Pancreas (tissue), 10 donors: ENCODE data around the gene PAPPA2. TPM values are rescaled to one million over a fixed set of nuclear protein-coding genes. Genes with fewer than 3 reads are reported as not detected.

Experiments
- ATAC-seq, 4 donors: fragments of 200-7000 bp; cut with Tn5 transposase; one replicate each; pipeline versions ENCODE4 v1.8.0 to v1.9.1; 2020; ENCODE audit warnings: mild to moderate bottlenecking in 4 of 4, moderate library complexity in 4 of 4
- DNase-seq, 6 donors: peaks; one replicate each; pipeline ENCODE4 v3.0.0-alpha.2; 2020
- FAIRE-seq: peaks from 2 replicates; lab custom pipeline; 2012; peaks lifted over from hg19 to GRCh38; lab: Jason Lieb, UNC
- H3K27ac ChIP-seq, 4 donors: fragments of 200-600 bp; sonication (generic); 1 replicate in 3 of 4; 2 replicates in 1 of 4; pipeline versions ENCODE4 v1.5.0 to v1.8.0; 2020
- H3K27me3 ChIP-seq, 4 donors: fragments of 200-600 bp; one replicate each; pipeline ENCODE4 v1.8.0; 2021
- H3K36me3 ChIP-seq, 3 donors: fragments of 200-600 bp; sonication (generic) in 1 of 3; one replicate each; pipeline versions ENCODE4 v1.5.0 to v1.8.0; 2020 to 2021
- H3K4me1 ChIP-seq, 3 donors: fragments of 200-600 bp; one replicate each; pipeline ENCODE4 v1.8.0; 2021
- H3K4me3 ChIP-seq, 4 donors: fragments of 200-600 bp; sonication (generic) in 2 of 4; one replicate each; pipeline versions ENCODE4 v1.5.0 to v1.8.0; 2020 to 2021
- H3K9me3 ChIP-seq, 4 donors: fragments of 200-600 bp; one replicate each; pipeline ENCODE4 v1.8.0; 2021
- CTCF ChIP-seq, 4 donors: fragments of 200-600 bp; sonication (generic) in 3 of 4; IDR thresholded peaks; one replicate each; pipeline versions ENCODE4 v1.5.0 to v1.8.0; 2021; ENCODE audit warnings: antibody characterized with exemption in 4 of 4
- WGBS, 2 donors: extraction: QIAGEN DNeasy Blood & Tissue Kit; methylation state at CpG; one replicate each; pipeline ENCODE4 v1.1.7; 2013; 5-methylcytosine and 5-hydroxymethylcytosine counted together
- intact Hi-C, 3 donors: fragments of 100-400 bp; cut with DNase I; formaldehyde crosslinking; loops; one replicate each; pipeline versions ENCODE4 v1.11.1 to v1.14.2; 2022
- polyA plus RNA-seq, 2 donors: library from polyadenylated mRNA; stranded (reverse); fragments of 200-250 nt; gene quantifications; one replicate each; pipeline ENCODE4 v1.2.3, GENCODE V29; 2013
- total RNA-seq, 6 donors: library from RNA; stranded (reverse); fragmentation: NEBNext Ultra II Directional in 4 of 6; extraction: Animal tissue kit (Norgen Biotek cat#: 25700) in 4 of 6; gene quantifications; one replicate each; pipeline versions ENCODE4 v1.2.1 to v1.2.4, GENCODE V29; 2021 to 2023
- donor health status: healthy with polysubstance abuse.
- donor health status: DM: no; HTN: no; CAD: no; lungs with moderate emphysema.
- donor health status: DM: no; HTN: no; CAD: no.
- donor health status: control.
- donor health status: control.
- donor health status: Bipolar disorder and iron deficiency.
- donor health status: DM: yes; HTN: yes; CAD: no.
- donor health status: DM: no; HTN: no; CAD: no.
- donor health status: DM: no; HTN: no; CAD: no.
- donor health status: DM: yes; HTN: yes; CAD: no.

Gene PAPPA2
- total and polyA plus RNA-seq, 8 donors: 0.51 to 6.9 (median 2.0) TPM

- WGBS, 2 donors: 43 to 50% methylated on average over 1 of the region's 1 CpG
- FAIRE-seq (no peak), ATAC-seq (no peak), DNase-seq (no peak)
- intact Hi-C loops: no loop called here
- H3K4me1 ChIP-seq: no peaks in the 10 kb centered on the region
- H3K4me3 ChIP-seq: no peak overlapping the region
- no peaks in the 10 kb centered on the region for H3K36me3 ChIP-seq
- no peaks in the 10 kb centered on the region for H3K9me3 ChIP-seq
- H3K27ac ChIP-seq: no peak overlapping the region
- TF ChIP-seq CTCF (IDR thresholded peaks at IDR 0.05): no peak
- no peaks in the 10 kb centered on the region for H3K27me3 ChIP-seq
These were observed 36.7 kb downstream of the PAPPA2 start for GRCh38 chr1:176499671-176500070.

DNA sequence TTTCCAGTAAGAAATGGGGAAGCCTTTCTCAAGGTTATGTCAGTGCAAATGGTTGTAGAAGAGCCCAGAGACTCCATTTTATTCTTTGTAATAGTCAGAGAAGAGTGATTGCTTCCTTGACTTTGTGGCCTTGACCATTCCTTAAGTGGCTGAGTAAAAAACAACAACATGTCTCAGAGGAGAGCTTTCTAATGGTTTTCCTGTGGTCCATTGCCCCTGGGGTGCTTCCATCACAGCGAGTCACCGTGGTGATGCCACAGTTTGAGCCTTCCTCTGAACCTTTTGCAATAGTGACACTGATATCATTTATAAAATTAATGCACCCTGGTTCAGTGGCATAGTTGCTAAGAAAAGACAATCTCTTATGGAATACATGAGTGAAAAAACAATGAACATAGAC, 38.6 kb downstream of the PAPPA2 start:
- H3K27me3 ChIP-seq: no peaks in the 10 kb centered on the region
- no peak for TF ChIP-seq CTCF (IDR thresholded peaks at IDR 0.05)
- no peak overlapping the region for H3K27ac ChIP-seq
- FAIRE-seq (no peak), ATAC-seq (no peak), DNase-seq (no peak)
- H3K4me3 ChIP-seq: no peak overlapping the region
- H3K36me3 ChIP-seq: no peaks in the 10 kb centered on the region
- 56 to 88% methylated on average over 2 of the region's 2 CpGs for WGBS, 2 donors
- intact Hi-C loops: no loop called here
- no peaks in the 10 kb centered on the region for H3K9me3 ChIP-seq
- H3K4me1 ChIP-seq: no peaks in the 10 kb centered on the region

DNA sequence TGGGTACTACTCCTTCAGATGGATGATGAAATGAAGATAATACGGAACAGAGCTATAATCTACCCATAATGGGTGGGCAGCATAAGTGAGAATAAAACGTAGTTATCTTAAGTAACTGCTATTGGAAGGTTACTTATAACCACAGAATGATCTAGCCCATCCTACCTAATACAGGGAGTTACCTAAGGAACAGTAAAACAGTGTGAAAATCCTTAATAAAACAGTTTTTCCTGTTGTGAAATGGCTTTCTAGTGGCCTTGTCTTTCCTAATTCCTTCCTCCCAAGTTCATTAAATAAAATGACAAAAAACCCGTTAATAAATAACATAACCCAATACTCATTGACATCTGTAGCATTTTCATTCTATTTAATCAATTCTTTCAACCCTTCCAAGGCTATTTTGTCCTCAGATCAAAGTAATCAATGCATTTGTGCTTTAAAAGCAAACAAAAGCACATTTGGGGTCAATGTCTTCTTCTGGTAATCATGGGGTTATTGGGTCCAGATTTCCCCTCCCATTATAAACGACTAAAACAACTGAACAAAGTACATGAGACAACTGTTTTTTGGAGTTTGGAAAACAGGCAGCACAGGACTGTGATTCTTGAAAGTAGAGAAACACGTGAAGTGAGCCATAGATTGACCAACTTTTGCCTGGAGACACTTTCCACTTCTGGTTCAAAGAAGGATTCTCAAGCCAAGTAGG, 42.0 kb downstream of the PAPPA2 start:
- Histone ChIP-seq H3K27ac (no peak overlapping the region), H3K9me3 (no peaks in the 10 kb centered on the region), H3K36me3 (no peaks in the 10 kb centered on the region), H3K27me3 (no peaks in the 10 kb centered on the region), H3K4me3 (no peak overlapping the region), H3K4me1 (no peaks in the 10 kb centered on the region)
- 43 to 51% methylated on average over 5 of the region's 5 CpGs for WGBS, 2 donors
- intact Hi-C loops: no loop called here
- ATAC-seq (no peak), DNase-seq (no peak), FAIRE-seq (no peak)
- TF ChIP-seq CTCF (IDR thresholded peaks at IDR 0.05): no peak

DNA sequence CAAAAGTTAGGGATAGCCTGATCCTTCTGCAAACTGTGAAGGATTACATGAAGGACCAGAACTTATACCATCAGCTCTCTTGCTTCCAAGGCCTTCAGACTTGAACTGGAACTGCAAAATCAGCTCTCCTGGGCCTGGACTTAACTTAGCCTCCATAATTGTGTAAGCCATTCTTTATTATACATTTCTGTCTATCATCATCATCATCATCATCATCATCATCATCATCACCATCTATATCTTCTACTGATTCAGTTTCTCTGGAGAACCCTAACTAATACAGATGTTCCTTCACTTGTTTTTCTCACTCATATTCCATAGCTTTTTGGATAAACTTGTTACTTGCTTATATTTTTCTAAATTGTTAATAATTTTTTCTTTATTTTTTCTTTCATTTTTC, 50.0 kb downstream of the PAPPA2 start:
- TF ChIP-seq CTCF (IDR thresholded peaks at IDR 0.05): no peak

GRCh38 chr1:176515310-176515709, 52.3 kb downstream of the PAPPA2 start:
- DNase-seq: no peak
- intact Hi-C loops: no loop called here
- Histone ChIP-seq H3K4me3 (no peak overlapping the region), H3K36me3 (no peaks in the 10 kb centered on the region), H3K27ac (no peak overlapping the region), H3K4me1 (peaks cover 0 to 6% (median 0%) of the 10 kb centered on the region in 3 donors), H3K27me3 (no peaks in the 10 kb centered on the region), H3K9me3 (no peaks in the 10 kb centered on the region)
- TF ChIP-seq CTCF (IDR thresholded peaks at IDR 0.05): no peak
- FAIRE-seq: no peak
- 65 to 70% methylated on average over 3 of the region's 3 CpGs for WGBS, 2 donors
- ATAC-seq: peak in 3 of 4 donors; percentile 16 to 77 (median 52)

More for the DNA sequence above, 50.0 kb downstream of the PAPPA2 start:
- DNase-seq (no peak), FAIRE-seq (no peak), ATAC-seq (no peak)
- Histone ChIP-seq H3K9me3 (no peaks in the 10 kb centered on the region), H3K4me3 (no peak overlapping the region), H3K4me1 (no peaks in the 10 kb centered on the region), H3K36me3 (no peaks in the 10 kb centered on the region), H3K27me3 (no peaks in the 10 kb centered on the region), H3K27ac (no peak overlapping the region)
- intact Hi-C loops: no loop called here
